ENCODE data around the gene TEDC1.

Gene TEDC1

DNA sequence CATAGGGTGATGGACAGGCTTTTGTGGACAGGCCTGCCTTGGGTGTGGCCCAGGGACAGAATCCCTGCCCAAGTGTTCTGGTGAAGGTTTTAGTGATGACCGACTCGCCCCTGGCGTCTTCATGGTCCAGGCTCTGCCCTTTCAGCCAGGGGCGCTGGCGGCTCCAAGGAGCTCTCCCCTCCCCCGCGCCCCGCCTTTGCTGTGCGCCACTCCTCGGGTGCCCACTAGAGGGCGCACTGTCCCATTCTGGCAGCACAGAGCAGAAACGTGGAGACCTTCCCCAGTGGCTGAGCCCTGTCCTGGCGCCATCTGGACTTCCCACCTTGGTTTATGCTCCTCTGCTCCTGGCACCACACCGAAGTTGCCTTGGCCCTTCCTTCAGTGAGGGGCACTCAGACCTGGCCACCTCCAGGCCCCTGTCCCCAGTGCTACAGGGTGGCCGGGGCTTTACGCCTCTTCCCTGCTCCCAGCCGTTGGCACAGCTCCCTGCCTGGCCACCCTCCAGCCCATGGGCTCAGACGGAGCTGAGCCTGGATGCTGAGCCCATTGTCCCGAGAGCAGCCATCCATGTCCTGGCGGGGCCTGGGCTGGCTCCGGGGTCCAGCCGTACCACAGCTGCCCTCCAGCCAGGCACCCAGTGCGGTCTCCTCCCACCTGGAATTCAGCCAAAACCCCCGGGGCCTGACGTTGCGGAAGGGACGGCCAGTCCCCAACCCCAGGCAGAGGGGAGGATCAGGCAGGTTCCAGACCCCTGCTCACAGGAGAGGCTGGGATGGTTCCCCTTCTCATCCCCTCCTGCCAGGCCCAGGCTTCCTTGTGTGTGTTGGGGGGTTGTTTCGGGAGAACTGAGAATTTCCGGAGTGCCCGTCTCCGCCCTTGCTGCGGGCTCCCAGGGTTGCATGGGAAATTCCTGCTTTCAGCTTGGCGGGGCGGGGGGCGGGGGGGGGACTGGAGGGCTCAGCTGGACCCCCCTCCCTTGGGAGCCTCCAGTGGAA lies 9.9 kb upstream of the TEDC1 start:
- in situ Hi-C loops (cut with HindIII; ENCODE audit: low pct_ligation_motif_present, low pct_unique_long_range_greater_than_20kb, low sequenced_read_pairs) = no loop called here
- DNase-seq = peak; percentile 82

- in situ Hi-C loops (cut with HindIII; ENCODE audit: low pct_ligation_motif_present, low pct_unique_long_range_greater_than_20kb, low sequenced_read_pairs) = no loop called here
- DNase-seq = peak; percentile 94
Observed at GRCh38 chr14:105481886-105482457, 9.1 kb upstream of the TEDC1 start.

- in situ Hi-C loops (cut with HindIII; ENCODE audit: low pct_ligation_motif_present, low pct_unique_long_range_greater_than_20kb, low sequenced_read_pairs) = no loop called here
- DNase-seq = no peak
Observed at GRCh38 chr14:105482486-105483110, 8.4 kb upstream of the TEDC1 start.

DNA sequence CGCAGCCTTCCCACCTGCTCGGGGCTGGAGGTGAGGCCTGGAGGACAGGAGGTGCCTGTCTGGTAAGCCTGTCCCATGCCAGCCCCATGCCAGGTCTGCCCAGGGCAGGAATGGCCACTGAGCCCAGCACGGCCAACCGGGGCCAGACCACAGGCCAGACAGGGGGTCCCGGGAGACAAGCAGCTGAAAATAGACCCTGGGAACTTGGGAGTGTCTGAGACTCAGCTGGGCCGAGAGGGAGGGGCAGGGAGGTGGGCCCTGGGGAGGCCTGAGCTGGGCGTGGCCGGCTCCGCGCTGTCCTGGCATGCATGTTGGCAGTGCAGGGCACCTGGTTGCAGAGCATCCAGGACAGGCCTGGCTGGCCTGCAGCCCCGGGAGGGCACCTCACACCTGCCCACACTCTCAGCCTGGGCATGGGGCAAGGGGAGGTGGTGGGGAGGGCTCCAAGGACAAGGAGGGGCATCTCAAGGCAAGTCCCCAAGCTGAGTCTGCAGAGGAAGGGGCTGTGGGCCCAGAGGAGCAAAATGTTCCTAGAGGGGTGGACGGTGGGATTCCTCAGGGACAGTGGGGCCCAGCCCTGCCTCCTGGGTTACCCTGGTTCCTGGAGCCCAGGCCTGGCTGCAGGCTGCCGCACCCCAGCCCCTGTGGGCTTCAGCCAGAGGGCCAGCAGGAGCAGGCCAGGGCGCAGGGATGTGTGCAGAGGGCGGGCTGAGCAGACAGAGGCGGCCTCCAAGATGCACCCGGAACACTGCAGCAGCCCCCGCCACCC lies 7.6 kb upstream of the TEDC1 start:
- DNase-seq = no peak
- in situ Hi-C loops (cut with HindIII; ENCODE audit: low pct_ligation_motif_present, low pct_unique_long_range_greater_than_20kb, low sequenced_read_pairs) = no loop called here

- in situ Hi-C loops (cut with HindIII; ENCODE audit: low pct_ligation_motif_present, low pct_unique_long_range_greater_than_20kb, low sequenced_read_pairs) = no loop called here
- DNase-seq = no peak
Observed at GRCh38 chr14:105484069-105484996, 6.7 kb upstream of the TEDC1 start.

GRCh38 chr14:105484997-105485393 lies 6.1 kb upstream of the TEDC1 start:
- DNase-seq = no peak
- in situ Hi-C loops (cut with HindIII; ENCODE audit: low pct_ligation_motif_present, low pct_unique_long_range_greater_than_20kb, low sequenced_read_pairs) = no loop called here

DNA sequence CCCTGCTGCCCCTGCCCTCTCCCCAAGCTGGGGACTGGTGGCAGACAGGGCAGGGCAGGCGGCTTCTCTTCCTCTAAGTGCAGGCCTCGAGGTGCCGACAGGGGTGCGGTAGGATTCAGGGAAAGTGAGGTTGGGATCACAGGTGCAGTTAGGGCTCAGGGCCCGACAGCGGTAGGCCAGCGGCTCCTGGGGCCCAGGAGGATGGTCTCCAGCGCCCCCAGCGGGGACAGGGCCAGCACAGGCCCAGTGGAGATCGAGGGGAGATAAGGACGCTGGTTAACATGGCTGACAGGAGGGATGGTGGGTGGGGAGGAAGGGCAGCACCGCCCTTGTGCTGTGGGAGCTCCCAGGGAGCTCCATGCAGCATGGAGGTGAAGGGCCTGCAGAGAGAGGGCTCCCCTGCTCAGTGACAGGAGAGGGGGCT lies 5.3 kb upstream of the TEDC1 start:
- in situ Hi-C loops (cut with HindIII; ENCODE audit: low pct_ligation_motif_present, low pct_unique_long_range_greater_than_20kb, low sequenced_read_pairs) = no loop called here
- DNase-seq = no peak

DNA sequence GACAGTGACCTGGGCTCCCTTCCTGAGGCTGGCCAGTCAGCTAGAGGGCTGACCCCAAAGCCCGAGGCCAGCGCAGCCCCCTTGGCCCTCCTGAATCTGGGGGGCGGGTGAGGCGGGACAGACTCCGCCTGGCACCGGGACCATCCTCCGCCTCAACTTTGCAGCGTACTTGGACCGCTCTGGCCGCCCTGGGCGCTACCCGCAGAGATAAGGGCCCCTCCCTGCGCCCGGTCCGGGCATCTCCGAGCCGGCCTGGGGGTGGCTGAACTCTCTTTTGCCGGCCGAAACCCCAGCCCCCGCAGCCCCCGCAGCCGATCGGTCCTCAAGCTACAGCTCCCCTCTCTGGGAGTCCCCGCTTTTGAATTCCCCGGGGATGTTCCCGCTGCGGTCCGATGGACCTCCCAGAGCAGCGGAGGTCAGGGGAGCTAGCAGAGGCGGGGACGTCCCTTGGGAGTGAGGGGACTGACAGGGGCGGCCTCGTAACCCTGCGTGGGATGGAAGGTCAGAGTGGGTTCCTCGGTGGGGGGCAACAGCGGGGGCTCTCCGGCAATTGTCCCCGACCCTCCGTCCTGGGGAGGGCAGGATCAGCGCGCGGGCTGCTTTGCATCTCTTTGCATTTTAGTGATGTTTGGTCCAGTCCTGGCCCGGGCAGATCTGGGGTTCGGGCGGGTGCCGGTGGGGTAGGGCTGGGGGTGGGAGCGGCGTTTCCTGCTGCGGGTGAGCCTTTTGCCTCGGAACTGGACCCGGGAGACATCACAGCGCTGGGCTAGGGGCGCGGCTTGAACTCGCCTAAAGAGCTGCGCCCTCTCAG lies 4.7 kb upstream of the TEDC1 start, which contains the start of gene CRIP1:
CRIP1 (plus strand) TSS at position 724 of the 811 bp plus-strand sequence. CDS start 374 bp downstream, outside the sequence.
- in situ Hi-C loops (cut with HindIII; ENCODE audit: low pct_ligation_motif_present, low pct_unique_long_range_greater_than_20kb, low sequenced_read_pairs) = no loop called here

GRCh38 chr14:105486974-105487448 lies 4.0 kb upstream of the TEDC1 start:
- in situ Hi-C loops (cut with HindIII; ENCODE audit: low pct_ligation_motif_present, low pct_unique_long_range_greater_than_20kb, low sequenced_read_pairs) = no loop called here
- peak; percentile 38 for DNase-seq

More for the DNA sequence above, 4.7 kb upstream of the TEDC1 start, which contains the start of gene CRIP1:
- DNase-seq = no peak

- in situ Hi-C loops (cut with HindIII; ENCODE audit: low pct_ligation_motif_present, low pct_unique_long_range_greater_than_20kb, low sequenced_read_pairs) = no loop called here
- no peak for DNase-seq
Observed at GRCh38 chr14:105487449-105487985, 3.5 kb upstream of the TEDC1 start.

- in situ Hi-C loops (cut with HindIII; ENCODE audit: low pct_ligation_motif_present, low pct_unique_long_range_greater_than_20kb, low sequenced_read_pairs) = no loop called here
- no peak for DNase-seq
Observed at GRCh38 chr14:105487986-105488777, 2.9 kb upstream of the TEDC1 start.

- DNase-seq = no peak
- in situ Hi-C loops (cut with HindIII; ENCODE audit: low pct_ligation_motif_present, low pct_unique_long_range_greater_than_20kb, low sequenced_read_pairs) = no loop called here
Observed at GRCh38 chr14:105488781-105489541, 2.1 kb upstream of the TEDC1 start.

DNA sequence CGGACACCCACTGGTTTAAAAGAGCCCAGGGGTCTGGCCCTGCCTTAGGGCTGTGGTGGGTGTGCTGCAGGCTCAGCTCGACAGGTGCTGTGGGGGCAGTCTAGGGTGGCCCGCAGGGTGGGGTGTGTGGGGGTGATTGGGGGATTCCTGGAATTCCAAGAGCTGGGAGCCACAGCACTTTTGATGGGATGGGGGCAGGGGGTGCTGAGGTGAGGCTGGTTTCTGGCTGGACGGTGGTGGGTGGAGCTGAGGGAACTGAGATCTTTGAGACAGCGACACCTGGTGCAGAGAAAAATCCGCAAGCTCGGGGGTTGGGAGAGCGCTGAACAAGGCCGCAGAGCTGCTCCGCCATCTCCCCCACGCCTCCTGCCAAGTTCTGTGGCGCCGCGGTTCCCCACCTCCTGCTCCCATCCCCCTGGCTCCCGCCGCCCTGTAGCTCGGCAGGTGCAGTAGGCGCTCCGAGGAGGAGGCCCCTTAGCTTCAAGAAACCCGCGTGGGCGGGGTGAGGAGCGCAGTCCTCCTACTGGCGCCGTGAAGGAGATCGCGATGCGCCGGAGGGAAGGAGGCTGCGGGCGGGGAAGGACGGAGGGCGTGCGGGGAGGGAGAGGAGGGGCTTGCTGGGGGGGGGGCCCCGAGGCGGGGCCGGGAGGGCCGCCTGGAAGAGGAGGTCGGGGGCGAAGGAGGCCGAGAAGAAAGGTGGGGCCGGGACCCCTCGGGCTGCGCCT lies 1.3 kb upstream of the TEDC1 start:
- peak; percentile 86 for DNase-seq
- in situ Hi-C loops (cut with HindIII; ENCODE audit: low pct_ligation_motif_present, low pct_unique_long_range_greater_than_20kb, low sequenced_read_pairs) = no loop called here

GRCh38 chr14:105490267-105490571 lies 827 bp upstream of the TEDC1 start:
- in situ Hi-C loops (cut with HindIII; ENCODE audit: low pct_ligation_motif_present, low pct_unique_long_range_greater_than_20kb, low sequenced_read_pairs) = no loop called here

More at GRCh38 chr14:105490267-105490571, 827 bp upstream of the TEDC1 start:
- DNase-seq = no peak

Data from ACHN (cell line).